GM12878 (cell line): ENCODE results near the gene MRM3. TPM values are rescaled to one million over a fixed set of nuclear protein-coding genes. Genes with fewer than 3 reads are reported as not detected.
A peak's percentile ranks its signal among the peaks of the same experiment; 100 is the strongest.

Experiments
- ATAC-seq: fragments of 200-7000 bp; cut with Tn5 transposase; 3 replicates; pipeline ENCODE4 v1.9.1; 2020; ENCODE audit warnings: mild to moderate bottlenecking, moderate library complexity
- BruUV-seq: library from RNA; stranded (reverse); fragments of 400-500 nt; replicated peaks from 2 replicates; lab custom pipeline; 2021; lab: Mats Ljungman, UMichigan
- CTCF ChIA-PET: fragments of 300-600 bp; sonication (Branson Sonifier 250); formaldehyde crosslinking; extraction: SDS; loops from one replicate; lab custom pipeline; 2021; ENCODE audit warnings: inconsistent platforms; lab: Yijun Ruan, JAX
- POLR2A ChIA-PET: fragments of 350-600 bp; formaldehyde crosslinking; extraction: SDS; loops from one replicate; lab custom pipeline; 2021; ENCODE audit warnings: inconsistent platforms; lab: Charles Lee
- RAD21 ChIA-PET: fragments of 300-600 bp; sonication (Branson Sonifier 250); formaldehyde crosslinking; loops from one replicate; lab custom pipeline; 2023; ENCODE audit warnings: antibody characterized with exemption; ENCODE audit not compliant: unreplicated experiment; lab: Charles Lee
- SMC1A ChIA-PET: fragments of 300-600 bp; sonication (Branson Sonifier 250); formaldehyde crosslinking; loops from one replicate; lab custom pipeline; 2023; ENCODE audit not compliant: unreplicated experiment, uncharacterized antibody; lab: Charles Lee
- DNase-seq: peaks from one replicate; pipeline ENCODE4 v3.0.0-alpha.2; 2011; ENCODE audit warnings: low read depth, low spot score
- FAIRE-seq: peaks from 3 replicates; lab custom pipeline; 2011; peaks lifted over from hg19 to GRCh38; lab: Jason Lieb, UNC
- H2AFZ ChIP-seq: 2 replicates; pipeline ENCODE4 v1.6.0; 2011; ENCODE audit warnings: low read depth, low read length, control low read depth; ENCODE audit not compliant: control insufficient read depth
- H3K27ac ChIP-seq: 2 replicates; pipeline ENCODE4 v1.5.1; 2011; ENCODE audit warnings: control low read depth; ENCODE audit not compliant: control insufficient read depth, insufficient read depth
- H3K27me3 ChIP-seq, 2 experiments: replicated peaks in 1 of 2; 2 replicates each; pipeline versions ENCODE4 v1.6.0 to v1.6.1; 2011; ENCODE audit warnings: low read length in 1 of 2; ENCODE audit not compliant: control insufficient read depth in 2 of 2, insufficient read depth in 2 of 2
- H3K36me3 ChIP-seq, 2 experiments: 2 replicates each; pipeline ENCODE4 v1.5.1; 2011; ENCODE audit warnings: low read length in 1 of 2; ENCODE audit not compliant: control insufficient read depth in 2 of 2, insufficient read depth in 2 of 2
- H3K4me1 ChIP-seq: 2 replicates; pipeline ENCODE4 v1.6.1; 2011; ENCODE audit warnings: mild to moderate bottlenecking, low read length, moderate library complexity, mixed read lengths; ENCODE audit not compliant: control insufficient read depth, insufficient read depth
- H3K4me2 ChIP-seq: 2 replicates; pipeline ENCODE4 v1.6.0; 2011; ENCODE audit warnings: control low read depth; ENCODE audit not compliant: control insufficient read depth, insufficient read depth
- H3K4me3 ChIP-seq: fragments of 200-600 bp; sonication (generic); 2 replicates; pipeline ENCODE4 v1.5.1; 2016
- H3K79me2 ChIP-seq: 2 replicates; pipeline ENCODE4 v1.6.0; 2011; ENCODE audit warnings: low read length; ENCODE audit not compliant: control insufficient read depth, insufficient read depth
- H3K9ac ChIP-seq: 2 replicates; pipeline ENCODE4 v1.8.0; 2011; ENCODE audit warnings: low read length, control low read depth, mixed read lengths; ENCODE audit not compliant: control insufficient read depth, insufficient read depth
- H3K9me3 ChIP-seq: replicated peaks from 3 replicates; pipeline ENCODE4 v1.5.1; 2011; ENCODE audit warnings: mild to moderate bottlenecking, low read length; ENCODE audit not compliant: control insufficient read depth, insufficient read depth
- H4K20me1 ChIP-seq: 2 replicates; pipeline ENCODE4 v1.6.0; 2011; ENCODE audit not compliant: control insufficient read depth, insufficient read depth
- CHD1 ChIP-seq: IDR thresholded peaks from 2 replicates; pipeline ENCODE4 v1.6.1; 2012; ENCODE audit warnings: low read depth, low read length, improper control_type of control experiment
- CHD4 ChIP-seq: fragments of 200-600 bp; sonication (generic); IDR thresholded peaks from 2 replicates; pipeline ENCODE4 v1.6.1; 2016; ENCODE audit warnings: mild to moderate bottlenecking
- ESRRA ChIP-seq: IDR thresholded peaks from 2 replicates; pipeline ENCODE4 v1.6.1; 2012; ENCODE audit warnings: mild to moderate bottlenecking, low read length, improper control_type of control experiment
- FOXM1 ChIP-seq: IDR thresholded peaks from 2 replicates; pipeline ENCODE4 v1.6.1; 2012; ENCODE audit warnings: low read depth, mild to moderate bottlenecking, inconsistent platforms, low read length, moderate library complexity
- HSF1 ChIP-seq: fragments of 150-350 bp; IDR thresholded peaks from 2 replicates; pipeline ENCODE4 v1.6.1; 2014; ENCODE audit warnings: mild to moderate bottlenecking, low read depth, low read length
- JUNB ChIP-seq: IDR thresholded peaks from 2 replicates; pipeline ENCODE4 v1.6.1; 2016; ENCODE audit warnings: antibody characterized with exemption, mild to moderate bottlenecking
- KLF5 ChIP-seq: fragments of 450-650 bp; IDR thresholded peaks from 2 replicates; pipeline ENCODE4 v1.6.1; 2014; ENCODE audit warnings: mild to moderate bottlenecking; ENCODE audit not compliant: partially characterized antibody
- MXI1 ChIP-seq: fragments of 150-350 bp; IDR thresholded peaks from 2 replicates; pipeline ENCODE4 v1.6.1; 2011; ENCODE audit warnings: low read depth, mild to moderate bottlenecking, inconsistent platforms, low read length, improper control_type of control experiment
- NFYB ChIP-seq: IDR thresholded peaks from 2 replicates; pipeline ENCODE4 v1.6.1; 2011; ENCODE audit warnings: low read depth, mild to moderate bottlenecking, low read length, improper control_type of control experiment, moderate library complexity; ENCODE audit not compliant: insufficient read depth
- RBBP5 ChIP-seq: fragments of 200-600 bp; sonication (generic); conservative IDR thresholded peaks from 2 replicates; pipeline ENCODE4 v1.6.1; 2016
- REST ChIP-seq: IDR thresholded peaks from 2 replicates; pipeline ENCODE4 v1.6.1; 2012; ENCODE audit warnings: mild to moderate bottlenecking, low read depth, low read length
- SMARCA5 ChIP-seq: fragments of 450-650 bp; IDR thresholded peaks from 2 replicates; pipeline ENCODE4 v1.6.1; 2017; ENCODE audit warnings: mild to moderate bottlenecking
- SP1 ChIP-seq: IDR thresholded peaks from one replicate; pipeline ENCODE4 v1.6.1; 2011; ENCODE audit warnings: low read depth, low read length
- SREBF1 ChIP-seq: IDR thresholded peaks from 2 replicates; pipeline ENCODE4 v1.6.1; 2012; ENCODE audit warnings: mild to moderate bottlenecking, low read length
- SUPT20H ChIP-seq: IDR thresholded peaks from 2 replicates; pipeline ENCODE4 v1.6.1; 2011; ENCODE audit warnings: low read depth, mild to moderate bottlenecking, low read length, moderate library complexity, borderline replicate concordance; ENCODE audit not compliant: control insufficient read depth
- USF2 ChIP-seq: IDR thresholded peaks from 2 replicates; pipeline ENCODE4 v1.6.1; 2011; ENCODE audit warnings: low read depth, low read length, improper control_type of control experiment, borderline replicate concordance
- YBX1 ChIP-seq: fragments of 450-650 bp; IDR thresholded peaks from 2 replicates; pipeline ENCODE4 v1.6.1; 2016; ENCODE audit warnings: antibody characterized with exemption
- ZBED1 ChIP-seq: IDR thresholded peaks from 2 replicates; pipeline ENCODE4 v1.6.1; 2016; ENCODE audit warnings: borderline replicate concordance
- ZNF217 ChIP-seq: fragments of 450-650 bp; IDR thresholded peaks from 2 replicates; pipeline ENCODE4 v1.6.1; 2017; ENCODE audit warnings: antibody characterized with exemption, mild to moderate bottlenecking
- WGBS: methylation state at CpG from one replicate; pipeline ENCODE4 v1.1.6; 2016; ENCODE audit warnings: low lambda C conversion rate; ENCODE audit not compliant: insufficient replicate concordance, insufficient coverage; ENCODE audit errors: missing lambda C conversion rate; 5-methylcytosine and 5-hydroxymethylcytosine counted together
- in situ Hi-C: fragments of 300-500 bp; cut with MboI; formaldehyde crosslinking; loops from 9 replicates; pipeline ENCODE4 v1.14.3; 2018; ENCODE audit warnings: mixed read lengths
- intact Hi-C: fragments of 100-400 bp; cut with micrococcal nuclease; formaldehyde crosslinking; loops from one replicate; pipeline ENCODE4 v1.14.2; 2022; ENCODE audit not compliant: unreplicated experiment
- polyA plus RNA-seq, 11 experiments: library from polyadenylated mRNA; depleted of rRNA in 4 of 11; unstranded in 6 of 11; stranded (reverse) in 5 of 11; fragments of >200 nt; fragmentation: Nextera tagmentation in 4 of 11; fragmentation: Illumina TruSeq in 1 of 11; extraction: Ambion mirVana in 4 of 11; extraction: Trizol in 1 of 11; gene quantifications; 1 replicate in 1 of 11; 2 replicates in 10 of 11; pipeline versions ENCODE4 v1.2.1 to v1.2.3, GENCODE V29; 2011 to 2016; ENCODE audit warnings: inconsistent platforms in 2 of 11, missing spikeins in 2 of 11, low read depth in 1 of 11
- total RNA-seq, 4 experiments: library from RNA; depleted of rRNA in 3 of 4; stranded (reverse); fragments of >200 nt in 3 of 4; fragmentation: Illumina TruSeq in 1 of 4; extraction: Trizol in 1 of 4; gene quantifications; 2 replicates each; pipeline versions ENCODE4 v1.2.1 to v1.2.3, GENCODE V29; 2013 to 2021

Gene MRM3
- total and polyA plus RNA-seq, 10 of the 15 experiments (the other 5 are each of a cell fraction or from before 2014, with no cell fraction given) = 2.3 to 48.9 (median 26.6) TPM

GRCh38 chr17:752002-752619 is 30.0 kb upstream of the MRM3 start, which contains the start of gene GEMIN4:
GEMIN4 (minus strand) TSS chr17:752264; CDS start chr17:752142, 122 bp downstream.
- H3K9ac ChIP-seq = peak within 1 kb of the TSS; percentile 91
- peaks cover 39% of the 10 kb centered on the region for H3K79me2 ChIP-seq
- peak within 1 kb of the TSS; percentile 98 for H3K4me3 ChIP-seq
- peaks cover 9 to 15% of the 10 kb centered on the region in 2 experiments; a peak in 3 of 4 replicates for H3K36me3 ChIP-seq
- FAIRE-seq (no peak), ATAC-seq (peak; percentile 93), DNase-seq (peak; percentile 82)
- BruUV-seq = no TSS peak
- POLR2A ChIA-PET = interaction anchor here (0.9 to 1.2 kb wide), 4 partner anchors 21 to 37 kb away, joined by 4 to 9 read pairs (median 7); partner anchors contain the start of genes GLOD4, MRM3 and VPS53
- RAD21 ChIA-PET = interaction anchor here (0.7 to 1.5 kb wide), 5 partner anchors 37 to 340 kb away, joined by 3 to 6 read pairs (median 5); partner anchors contain the start of genes TIMM22 and VPS53
- in situ Hi-C loops (no loop called here), intact Hi-C loops (no loop called here)
- H3K27me3 ChIP-seq = no peaks in the 10 kb centered on the region
- SMC1A ChIA-PET = interaction anchor here (1.1 to 1.4 kb wide), 3 partner anchors 10 to 340 kb away, joined by 3 to 5 read pairs (median 4); no protein-coding TSS in a partner anchor
- H3K9me3 ChIP-seq = peaks cover 3% of the 10 kb centered on the region; the same call in 1 of the 3 replicates
- CTCF ChIA-PET = interaction anchor here (0.8 to 1.8 kb wide), 11 partner anchors 16 to 340 kb away, joined by 3 to 7 read pairs (median 5); partner anchors contain the start of genes GLOD4 and MRM3
- H3K4me2 ChIP-seq = peak within 1 kb of the TSS; percentile 99
- H4K20me1 ChIP-seq = no peaks in the 10 kb centered on the region
- whole genome bisulfite sequencing = 1% methylated on average over 65 of the region's 87 CpGs
- peaks cover 4% of the 10 kb centered on the region; the same call in 1 of the 2 replicates for H3K4me1 ChIP-seq
- peak within 1 kb of the TSS; percentile 82 for H2AFZ ChIP-seq
- peak within 1 kb of the TSS; percentile 89 for H3K27ac ChIP-seq
- TF ChIP-seq SMARCA5 = peak; percentile 68; the same call in 1 of the 2 replicates
- TF ChIP-seq KLF5 = peak; percentile 49
- no peak for TF ChIP-seq YBX1
- TF ChIP-seq HSF1 = no peak
- no peak; the same call in 1 of the 2 replicates for TF ChIP-seq MXI1
- no peak for TF ChIP-seq REST
- TF ChIP-seq JUNB = no peak
- TF ChIP-seq ESRRA = no peak
- no peak for TF ChIP-seq RBBP5
- no peak for TF ChIP-seq NFYB
- no peak for TF ChIP-seq SUPT20H
- no peak for TF ChIP-seq SREBF1
- TF ChIP-seq CHD4 = no peak
- TF ChIP-seq ZNF217 = no peak
- peak; percentile 38 for TF ChIP-seq SP1
- TF ChIP-seq CHD1 = no peak
- no peak for TF ChIP-seq FOXM1
- TF ChIP-seq USF2 = no peak
- no peak for TF ChIP-seq ZBED1
